Skin epidermis (tissue), 12 donors: ENCODE results near the gene LRP1.

ENCODE experiments used
- H3K27ac ChIP-seq, 21 experiments: fragments of 200-600 bp; sonication (generic) in 11 of 21; one replicate each; pipeline ENCODE4 v1.5.0; 2020; ENCODE audit warnings: mild to moderate bottlenecking in 3 of 21, inconsistent platforms in 2 of 21, moderate library complexity in 2 of 21
- H3K4me3 ChIP-seq, 7 experiments: fragments of 200-600 bp; sonication (generic) in 2 of 7; one replicate each; pipeline ENCODE4 v1.5.0; 2020; ENCODE audit warnings: inconsistent platforms in 2 of 7, mild to moderate bottlenecking in 2 of 7, moderate library complexity in 1 of 7

The LRP1 gene

DNA sequence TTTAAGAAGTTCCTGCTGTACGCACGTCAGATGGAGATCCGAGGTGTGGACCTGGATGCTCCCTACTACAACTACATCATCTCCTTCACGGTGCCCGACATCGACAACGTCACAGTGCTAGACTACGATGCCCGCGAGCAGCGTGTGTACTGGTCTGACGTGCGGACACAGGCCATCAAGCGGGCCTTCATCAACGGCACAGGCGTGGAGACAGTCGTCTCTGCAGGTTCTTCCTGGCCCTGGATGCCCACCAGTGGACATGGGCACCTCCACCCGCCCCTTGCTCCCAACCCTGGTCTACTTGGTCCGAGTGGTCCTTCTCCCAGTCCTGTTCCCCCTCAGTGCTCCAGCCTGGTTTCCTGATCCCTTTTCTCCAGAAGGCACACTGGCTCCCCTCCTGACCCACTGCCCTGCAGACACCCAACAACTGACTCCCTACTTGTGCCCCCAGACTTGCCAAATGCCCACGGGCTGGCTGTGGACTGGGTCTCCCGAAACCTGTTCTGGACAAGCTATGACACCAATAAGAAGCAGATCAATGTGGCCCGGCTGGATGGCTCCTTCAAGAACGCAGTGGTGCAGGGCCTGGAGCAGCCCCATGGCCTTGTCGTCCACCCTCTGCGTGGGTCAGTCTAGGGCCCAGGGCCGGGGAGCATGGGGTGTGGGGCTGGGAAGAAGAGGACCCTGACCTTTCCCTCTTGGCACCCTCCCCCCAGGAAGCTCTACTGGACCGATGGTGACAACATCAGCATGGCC, 51.2 kb downstream of the LRP1 start:
- Histone ChIP-seq H3K27ac (peak overlapping the region in 1 of 21 experiments; percentile 55), H3K4me3 (no peak overlapping the region)

DNA sequence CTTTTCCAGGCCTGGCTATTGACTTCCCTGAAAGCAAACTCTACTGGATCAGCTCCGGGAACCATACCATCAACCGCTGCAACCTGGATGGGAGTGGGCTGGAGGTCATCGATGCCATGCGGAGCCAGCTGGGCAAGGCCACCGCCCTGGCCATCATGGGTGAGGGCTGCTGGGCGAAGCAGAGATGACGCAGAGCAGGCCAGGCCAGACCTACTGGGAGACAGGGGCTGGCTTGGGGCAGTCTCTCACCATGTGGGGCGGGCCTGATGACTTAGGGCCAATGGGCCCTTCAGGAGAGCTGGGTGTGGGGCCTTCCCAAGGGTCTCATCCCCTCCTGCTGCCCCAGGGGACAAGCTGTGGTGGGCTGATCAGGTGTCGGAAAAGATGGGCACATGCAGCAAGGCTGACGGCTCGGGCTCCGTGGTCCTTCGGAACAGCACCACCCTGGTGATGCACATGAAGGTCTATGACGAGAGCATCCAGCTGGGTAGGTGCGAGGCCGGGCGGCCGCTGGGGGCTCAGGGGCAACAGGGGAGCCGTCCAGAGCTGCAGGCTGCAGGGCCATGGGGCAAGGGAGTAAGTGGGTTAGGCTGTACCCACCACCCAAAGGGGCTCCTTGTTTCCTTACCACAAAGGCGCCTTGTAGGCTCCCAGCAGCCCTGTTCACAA, 52.2 kb downstream of the LRP1 start:
- Histone ChIP-seq H3K4me3 (no peak overlapping the region), H3K27ac (peak overlapping the region in 8 of 21 experiments; percentile 6 to 67 (median 32))

DNA sequence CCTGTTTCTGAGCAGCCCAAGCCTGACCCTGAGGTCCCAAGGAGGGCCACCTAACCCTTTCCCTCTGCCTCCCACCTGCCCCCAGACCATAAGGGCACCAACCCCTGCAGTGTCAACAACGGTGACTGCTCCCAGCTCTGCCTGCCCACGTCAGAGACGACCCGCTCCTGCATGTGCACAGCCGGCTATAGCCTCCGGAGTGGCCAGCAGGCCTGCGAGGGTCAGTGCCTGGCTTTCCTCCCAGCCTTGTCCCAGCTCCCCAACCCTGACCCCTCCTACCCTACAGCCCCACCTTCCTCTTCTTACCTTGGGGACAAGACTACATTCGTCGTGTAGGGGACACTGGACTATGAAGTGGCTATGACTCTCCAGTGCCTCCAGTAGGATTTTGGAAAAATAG, 52.8 kb downstream of the LRP1 start:
- peak overlapping the region in 11 of 21 experiments; percentile 2 to 67 (median 29) for H3K27ac ChIP-seq
- H3K4me3 ChIP-seq, result no peak overlapping the region

DNA sequence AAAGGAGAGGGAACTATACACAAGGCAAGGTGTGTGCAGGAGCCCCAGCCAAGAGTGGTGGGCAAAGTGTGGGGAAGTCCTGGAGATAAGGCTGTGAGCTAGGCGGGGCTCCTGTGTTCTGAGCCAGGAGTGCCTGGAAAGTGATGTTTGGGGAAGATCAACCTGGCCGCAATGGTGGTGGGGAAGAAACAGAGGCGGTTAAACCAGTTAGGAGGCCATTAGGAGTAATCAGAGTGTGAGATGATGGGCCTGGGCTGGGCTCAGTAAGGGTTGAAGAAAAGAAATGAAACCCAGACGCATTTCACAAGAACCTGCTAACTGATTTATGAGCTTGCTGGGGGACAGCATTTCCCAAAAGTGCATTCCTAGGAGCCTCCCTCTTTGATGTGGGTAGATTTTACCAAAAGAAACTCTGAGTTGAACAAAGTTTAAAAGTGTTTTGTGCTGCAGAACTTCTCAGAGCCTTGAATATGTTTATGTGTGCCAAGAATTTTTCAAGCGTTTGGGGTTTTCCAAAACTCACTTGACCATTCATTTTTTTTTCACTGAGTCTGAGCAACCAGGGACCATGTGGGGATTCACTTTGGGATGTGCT, 53.4 kb downstream of the LRP1 start:
- no peak overlapping the region for H3K4me3 ChIP-seq
- H3K27ac ChIP-seq, result peak overlapping the region in 10 of 21 experiments; percentile 2 to 67 (median 30)

DNA sequence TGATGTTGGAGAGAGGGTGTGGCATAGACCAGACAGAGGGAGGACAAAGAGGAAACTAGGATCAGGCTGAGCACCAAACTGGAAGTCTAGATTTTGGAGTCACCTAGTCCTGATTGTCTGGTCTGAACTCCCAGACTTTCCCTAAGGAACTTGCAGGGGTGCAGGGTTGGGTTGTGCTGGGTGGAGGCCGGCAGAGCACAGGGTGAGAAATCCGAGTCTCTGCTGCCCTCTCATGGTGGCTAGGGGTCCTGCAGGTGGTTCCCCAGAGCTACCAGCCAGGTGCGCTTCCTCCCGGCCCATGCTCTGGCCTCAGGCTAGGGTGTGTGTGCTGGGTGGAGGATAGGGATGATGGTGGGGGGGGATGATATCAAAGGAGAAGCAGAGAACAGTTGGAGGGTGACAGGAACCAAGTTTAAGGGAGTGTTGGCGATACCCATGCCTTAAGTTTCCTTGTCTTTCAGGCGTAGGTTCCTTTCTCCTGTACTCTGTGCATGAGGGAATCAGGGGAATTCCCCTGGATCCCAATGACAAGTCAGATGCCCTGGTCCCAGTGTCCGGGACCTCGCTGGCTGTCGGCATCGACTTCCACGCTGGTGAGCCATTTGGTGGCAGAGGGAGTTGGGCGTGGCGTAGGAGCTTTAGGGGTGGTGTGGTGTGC, 54.8 kb downstream of the LRP1 start:
- H3K27ac ChIP-seq, result peak overlapping the region in 2 of 21 experiments; percentile 15 to 42
- H3K4me3 ChIP-seq, result no peak overlapping the region

DNA sequence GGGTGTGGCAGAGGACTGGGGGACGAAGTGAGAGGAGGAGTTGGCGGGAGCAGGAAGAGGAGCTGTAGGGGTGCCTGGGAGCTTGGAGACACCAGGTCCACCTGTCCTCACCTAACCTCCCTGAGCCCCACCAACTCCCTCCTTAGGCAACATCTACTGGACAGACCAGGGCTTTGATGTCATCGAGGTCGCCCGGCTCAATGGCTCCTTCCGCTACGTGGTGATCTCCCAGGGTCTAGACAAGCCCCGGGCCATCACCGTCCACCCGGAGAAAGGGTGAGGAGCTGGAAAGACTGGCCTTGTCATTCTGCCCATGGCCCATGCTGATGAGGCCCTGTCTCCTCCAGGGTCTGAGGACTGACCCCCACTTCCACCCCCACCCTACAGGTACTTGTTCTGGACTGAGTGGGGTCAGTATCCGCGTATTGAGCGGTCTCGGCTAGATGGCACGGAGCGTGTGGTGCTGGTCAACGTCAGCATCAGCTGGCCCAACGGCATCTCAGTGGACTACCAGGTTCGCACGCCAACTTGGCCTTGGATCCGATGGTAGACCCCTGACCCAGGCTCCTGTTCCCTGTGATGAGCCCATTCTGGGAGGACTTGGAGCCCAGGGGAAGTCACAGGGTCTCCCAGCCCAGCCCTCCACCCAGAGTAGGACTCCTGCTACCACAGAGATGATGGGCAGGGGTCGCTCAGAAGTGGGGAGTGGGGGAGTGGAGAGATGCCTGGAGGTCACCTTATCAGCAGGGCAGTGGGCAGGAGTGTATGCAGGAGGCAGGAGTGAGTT, 55.8 kb downstream of the LRP1 start:
- no peak overlapping the region for H3K27ac ChIP-seq

DNA sequence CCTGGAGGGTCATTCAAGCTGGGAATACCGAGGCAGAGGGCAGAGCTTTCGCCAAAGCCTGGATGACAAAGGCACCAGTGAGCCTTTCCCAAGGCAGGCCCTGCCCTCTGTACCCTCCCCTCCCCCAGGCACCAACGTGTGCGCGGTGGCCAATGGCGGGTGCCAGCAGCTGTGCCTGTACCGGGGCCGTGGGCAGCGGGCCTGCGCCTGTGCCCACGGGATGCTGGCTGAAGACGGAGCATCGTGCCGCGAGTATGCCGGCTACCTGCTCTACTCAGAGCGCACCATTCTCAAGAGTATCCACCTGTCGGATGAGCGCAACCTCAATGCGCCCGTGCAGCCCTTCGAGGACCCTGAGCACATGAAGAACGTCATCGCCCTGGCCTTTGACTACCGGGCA, 57.1 kb downstream of the LRP1 start:
- Histone ChIP-seq H3K27ac (no peak overlapping the region), H3K4me3 (no peak overlapping the region)

More for the DNA sequence above, 55.8 kb downstream of the LRP1 start:
- no peak overlapping the region for H3K4me3 ChIP-seq

DNA sequence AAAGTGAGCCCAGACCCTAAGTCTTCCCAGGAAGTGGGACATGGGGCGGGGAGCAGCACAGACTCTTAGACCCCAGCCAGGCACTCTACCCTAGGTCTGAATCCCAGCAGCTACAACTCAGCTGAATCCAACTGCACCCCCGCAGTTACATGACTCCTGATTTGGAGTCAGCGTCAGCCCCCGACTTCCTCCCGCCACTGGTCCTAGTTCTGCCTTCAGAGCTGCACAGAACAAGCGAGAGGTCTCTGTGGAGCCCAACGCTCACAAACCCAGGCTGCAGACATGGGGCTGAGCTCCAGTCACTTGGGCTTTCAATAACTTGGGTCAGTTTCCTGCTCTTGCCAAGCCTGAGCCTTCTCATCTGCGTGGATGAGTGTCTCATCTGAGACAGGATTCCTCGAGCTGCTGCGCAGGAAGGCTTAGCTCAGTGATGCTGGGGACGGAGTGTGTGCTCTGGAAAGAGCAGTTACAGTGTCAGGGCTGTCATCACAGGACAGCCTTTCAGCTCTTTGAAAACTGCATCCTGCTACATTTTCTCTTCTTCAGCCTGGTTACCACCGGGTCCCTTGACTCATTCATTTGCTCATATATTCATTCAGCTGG, 57.7 kb downstream of the LRP1 start:
- Histone ChIP-seq H3K4me3 (no peak overlapping the region), H3K27ac (no peak overlapping the region)

DNA sequence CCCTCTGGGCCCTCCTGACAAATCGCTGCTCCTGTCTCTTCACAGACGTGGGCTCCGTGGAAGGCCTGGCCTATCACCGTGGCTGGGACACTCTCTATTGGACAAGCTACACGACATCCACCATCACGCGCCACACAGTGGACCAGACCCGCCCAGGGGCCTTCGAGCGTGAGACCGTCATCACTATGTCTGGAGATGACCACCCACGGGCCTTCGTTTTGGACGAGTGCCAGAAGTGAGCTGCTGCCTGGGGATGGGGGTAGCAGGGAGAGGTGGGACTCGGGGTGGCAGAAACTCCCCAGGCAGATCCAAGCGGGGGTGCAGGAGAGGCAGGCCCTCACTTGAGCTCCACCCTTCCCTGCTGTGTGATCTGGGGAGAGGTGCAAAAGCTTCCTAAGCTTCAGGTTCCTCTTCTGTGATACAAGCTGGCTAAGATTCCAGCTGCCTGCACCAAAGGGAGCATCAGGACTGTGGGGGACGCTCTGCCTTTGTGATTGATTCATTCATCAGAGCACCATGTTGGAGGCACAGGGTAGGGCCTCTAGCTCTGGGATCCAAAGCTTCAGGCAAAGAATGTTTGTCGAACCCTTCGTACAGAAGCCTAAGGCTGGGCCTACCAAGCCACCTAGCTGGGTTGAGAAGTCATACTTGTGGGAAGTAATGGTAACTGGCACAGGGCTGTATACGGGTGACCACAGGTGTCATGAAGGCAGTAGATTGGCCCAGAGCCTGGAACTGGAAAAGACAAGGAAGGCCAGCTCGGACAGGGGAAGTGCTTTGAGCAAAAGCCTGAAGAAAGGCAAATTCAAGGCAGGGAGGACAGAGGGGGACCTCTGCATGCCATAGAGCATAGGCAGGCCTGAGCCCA, 59.2 kb downstream of the LRP1 start:
- Histone ChIP-seq H3K27ac (peak overlapping the region in 2 of 21 experiments; percentile 34 to 42), H3K4me3 (no peak overlapping the region)

DNA sequence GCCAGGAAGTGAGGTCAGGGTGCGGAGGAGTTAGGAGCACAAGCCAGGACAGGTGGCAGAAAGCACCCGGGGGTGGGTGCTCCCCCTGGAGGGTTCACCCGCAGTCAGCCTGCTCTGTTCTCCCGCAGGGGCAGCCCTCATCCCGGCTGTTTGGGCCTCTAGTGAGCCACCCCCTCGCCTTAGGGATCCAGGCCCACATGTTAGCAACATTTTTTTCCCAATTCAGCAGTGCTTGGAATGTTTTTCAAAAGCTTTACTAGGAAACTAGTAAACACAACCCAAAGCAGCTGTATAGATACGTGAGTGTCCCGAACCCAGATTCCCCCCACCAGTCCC, 59.8 kb downstream of the LRP1 start:
- H3K4me3 ChIP-seq, result no peak overlapping the region

DNA sequence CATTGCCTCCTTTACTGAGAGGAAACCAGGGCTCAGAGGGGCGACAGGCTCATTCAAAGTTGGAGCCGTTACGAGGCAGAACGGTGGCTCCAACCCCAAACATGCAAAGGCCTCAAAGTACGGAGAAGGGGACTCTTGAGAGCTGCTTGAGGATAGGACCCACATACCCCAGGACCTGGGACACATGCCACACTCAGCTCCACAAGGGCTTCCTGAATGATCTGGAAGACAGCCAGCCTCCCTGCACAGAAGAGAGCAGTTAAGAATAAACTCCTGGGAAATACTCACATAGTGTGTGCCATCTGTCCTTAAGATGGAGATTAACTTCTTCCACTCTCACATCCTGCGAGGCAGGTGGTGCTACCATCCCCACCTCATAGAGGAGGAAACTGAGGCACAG, 61.8 kb downstream of the LRP1 start:
- Histone ChIP-seq H3K27ac (no peak overlapping the region), H3K4me3 (no peak overlapping the region)

More for the DNA sequence above, 59.8 kb downstream of the LRP1 start:
- peak overlapping the region in 1 of 21 experiments; percentile 34 for H3K27ac ChIP-seq

DNA sequence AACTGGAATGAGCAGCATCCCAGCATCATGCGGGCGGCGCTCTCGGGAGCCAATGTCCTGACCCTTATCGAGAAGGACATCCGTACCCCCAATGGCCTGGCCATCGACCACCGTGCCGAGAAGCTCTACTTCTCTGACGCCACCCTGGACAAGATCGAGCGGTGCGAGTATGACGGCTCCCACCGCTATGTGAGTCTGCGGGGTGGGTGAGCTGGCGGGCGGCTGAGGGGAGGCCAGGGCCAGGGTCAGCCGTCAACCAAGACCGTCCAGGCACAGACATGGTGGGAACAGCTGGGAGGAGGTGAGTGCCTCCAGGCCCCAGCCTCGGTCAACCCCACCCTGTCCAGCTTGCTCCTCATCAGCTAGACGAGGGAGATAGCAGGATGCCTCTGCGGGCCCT, 62.5 kb downstream of the LRP1 start:
- no peak overlapping the region for H3K4me3 ChIP-seq
- H3K27ac ChIP-seq, result no peak overlapping the region

DNA sequence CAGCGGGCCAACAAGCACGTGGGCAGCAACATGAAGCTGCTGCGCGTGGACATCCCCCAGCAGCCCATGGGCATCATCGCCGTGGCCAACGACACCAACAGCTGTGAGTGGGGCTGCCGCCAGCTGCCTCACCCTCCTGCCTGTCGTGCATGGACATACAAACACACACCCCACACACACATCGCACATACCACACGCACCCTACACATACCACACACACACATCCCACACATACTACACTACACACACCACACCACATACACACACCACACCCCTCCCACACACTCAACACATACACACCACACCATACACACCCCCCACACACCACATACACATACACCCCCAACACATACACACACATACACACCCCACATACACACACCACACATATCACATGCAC, 63.1 kb downstream of the LRP1 start:
- no peak overlapping the region for H3K27ac ChIP-seq
- H3K4me3 ChIP-seq, result no peak overlapping the region

DNA sequence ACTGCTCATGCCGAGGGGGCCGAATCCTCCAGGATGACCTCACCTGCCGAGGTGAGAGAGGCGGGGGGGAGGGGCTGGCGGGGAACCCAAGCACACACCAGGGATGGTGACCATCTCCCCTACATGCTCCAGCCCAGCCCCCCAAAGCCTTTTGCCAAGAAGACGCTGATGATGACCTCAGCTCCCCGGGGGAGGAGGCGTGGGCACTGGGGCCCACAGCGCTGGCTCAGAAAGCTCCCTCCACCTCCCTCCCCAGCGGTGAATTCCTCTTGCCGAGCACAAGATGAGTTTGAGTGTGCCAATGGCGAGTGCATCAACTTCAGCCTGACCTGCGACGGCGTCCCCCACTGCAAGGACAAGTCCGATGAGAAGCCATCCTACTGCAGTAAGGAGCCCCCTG, 64.6 kb downstream of the LRP1 start:
- H3K4me3 ChIP-seq, result no peak overlapping the region
- no peak overlapping the region for H3K27ac ChIP-seq

DNA sequence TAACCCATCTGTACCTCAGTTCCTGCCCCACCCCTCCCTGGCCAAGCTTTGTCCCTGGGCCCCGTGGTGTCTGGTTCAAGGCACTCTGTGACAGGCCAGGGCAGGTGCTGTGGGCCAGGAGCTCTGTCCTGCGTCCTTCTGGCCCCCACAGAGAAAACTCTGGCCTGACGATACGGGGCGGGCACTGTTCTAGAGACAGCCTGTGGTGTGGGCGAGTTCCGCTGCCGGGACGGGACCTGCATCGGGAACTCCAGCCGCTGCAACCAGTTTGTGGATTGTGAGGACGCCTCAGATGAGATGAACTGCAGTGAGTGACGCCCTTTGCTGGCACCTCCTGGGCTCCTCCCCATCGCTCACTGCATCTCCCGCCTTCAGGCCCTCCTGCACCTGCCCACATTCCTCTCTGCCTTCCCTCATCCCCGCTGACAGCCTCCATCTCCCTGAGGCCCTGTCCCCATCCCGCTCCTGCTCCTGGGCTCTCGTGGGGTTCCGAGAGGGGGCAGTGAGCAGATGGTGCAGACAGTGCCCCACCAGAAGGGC, 65.5 kb downstream of the LRP1 start:
- no peak overlapping the region for H3K4me3 ChIP-seq
- H3K27ac ChIP-seq, result no peak overlapping the region

DNA sequence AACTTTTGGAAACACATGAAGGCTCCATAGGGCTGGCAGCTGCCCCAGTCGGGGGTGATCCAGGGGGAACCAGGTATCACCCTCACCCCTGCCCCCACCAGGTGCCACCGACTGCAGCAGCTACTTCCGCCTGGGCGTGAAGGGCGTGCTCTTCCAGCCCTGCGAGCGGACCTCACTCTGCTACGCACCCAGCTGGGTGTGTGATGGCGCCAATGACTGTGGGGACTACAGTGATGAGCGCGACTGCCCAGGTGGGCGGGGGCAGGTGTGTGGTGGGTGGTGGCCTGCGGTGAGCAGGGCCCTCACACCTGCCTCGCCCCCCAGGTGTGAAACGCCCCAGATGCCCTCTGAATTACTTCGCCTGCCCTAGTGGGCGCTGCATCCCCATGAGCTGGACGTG, 66.0 kb downstream of the LRP1 start:
- no peak overlapping the region for H3K4me3 ChIP-seq
- no peak overlapping the region for H3K27ac ChIP-seq

DNA sequence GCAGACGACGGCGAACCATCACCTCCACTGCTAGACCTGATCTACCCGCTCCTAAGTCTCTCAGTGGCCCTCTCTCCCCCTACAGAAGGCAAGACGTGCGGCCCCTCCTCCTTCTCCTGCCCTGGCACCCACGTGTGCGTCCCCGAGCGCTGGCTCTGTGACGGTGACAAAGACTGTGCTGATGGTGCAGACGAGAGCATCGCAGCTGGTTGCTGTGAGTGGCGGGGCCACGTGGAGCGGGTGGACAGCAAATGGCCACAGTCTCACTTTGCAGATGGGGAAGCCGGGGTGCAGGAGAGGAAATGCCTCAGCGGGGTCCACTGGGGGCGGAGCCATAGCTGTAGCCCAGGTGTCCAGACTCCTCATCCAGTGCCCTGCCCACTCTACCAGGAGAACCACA, 66.9 kb downstream of the LRP1 start:
- Histone ChIP-seq H3K27ac (no peak overlapping the region), H3K4me3 (no peak overlapping the region)
